NCI-H524 treated with DMSO at 0.1 percent for 48 hours (cell line): Measurements from ENCODE around the gene CD6.

ENCODE experiments used
- DNase-seq: peaks from one replicate; lab custom pipeline; 2025; lab: John Stamatoyannopoulos, UW

CD6 gene

GRCh38 chr11:60935676-60936442, 35.6 kb upstream of the CD6 start:
- no peak for DNase-seq

- no peak for DNase-seq
These were observed 34.9 kb upstream of the CD6 start for GRCh38 chr11:60936467-60937143.

- no peak for DNase-seq
These were observed 34.3 kb upstream of the CD6 start for GRCh38 chr11:60937144-60937527.

- DNase-seq: no peak
These were observed 33.7 kb upstream of the CD6 start for GRCh38 chr11:60937811-60938210.

GRCh38 chr11:60938500-60938899, 33.0 kb upstream of the CD6 start:
- DNase-seq: no peak

- DNase-seq: no peak
These were observed 32.2 kb upstream of the CD6 start for GRCh38 chr11:60939301-60939700.

- no peak for DNase-seq
These were observed 31.6 kb upstream of the CD6 start for GRCh38 chr11:60939855-60940254.

GRCh38 chr11:60941371-60942119, 29.9 kb upstream of the CD6 start:
- DNase-seq: no peak

- DNase-seq: no peak
These were observed 29.3 kb upstream of the CD6 start for GRCh38 chr11:60942219-60942618.

- no peak for DNase-seq
These were observed 28.4 kb upstream of the CD6 start for GRCh38 chr11:60942970-60943565.

- DNase-seq: no peak
These were observed 26.8 kb upstream of the CD6 start for GRCh38 chr11:60944490-60945294.

GRCh38 chr11:60945295-60945667, 26.2 kb upstream of the CD6 start:
- DNase-seq: no peak

- no peak for DNase-seq
These were observed 24.7 kb upstream of the CD6 start for GRCh38 chr11:60946601-60947264.

- no peak for DNase-seq
These were observed 23.8 kb upstream of the CD6 start for GRCh38 chr11:60947700-60948099.

- peak; percentile 74 for DNase-seq
These were observed 23.2 kb upstream of the CD6 start for GRCh38 chr11:60948250-60948649.

GRCh38 chr11:60950024-60950423, 21.5 kb upstream of the CD6 start:
- no peak for DNase-seq

- no peak for DNase-seq
These were observed 20.4 kb upstream of the CD6 start for GRCh38 chr11:60950933-60951605.

- DNase-seq: no peak
These were observed 19.9 kb upstream of the CD6 start for GRCh38 chr11:60951606-60951903.

GRCh38 chr11:60951904-60952741, 19.4 kb upstream of the CD6 start, which contains the start of gene SLC15A3:
SLC15A3 (minus strand) TSS chr11:60952176; CDS start chr11:60951551, 625 bp downstream.
- no peak for DNase-seq

GRCh38 chr11:60952742-60953170, 18.7 kb upstream of the CD6 start:
- DNase-seq: no peak
